Putamen (tissue), 1 donor: Measurements from ENCODE around the gene C19orf38.

ENCODE experiments used
- DNase-seq: peaks from one replicate; pipeline ENCODE4 v3.0.0-alpha.2; 2016; ENCODE audit warnings: low spot score

Gene C19orf38, protein sequence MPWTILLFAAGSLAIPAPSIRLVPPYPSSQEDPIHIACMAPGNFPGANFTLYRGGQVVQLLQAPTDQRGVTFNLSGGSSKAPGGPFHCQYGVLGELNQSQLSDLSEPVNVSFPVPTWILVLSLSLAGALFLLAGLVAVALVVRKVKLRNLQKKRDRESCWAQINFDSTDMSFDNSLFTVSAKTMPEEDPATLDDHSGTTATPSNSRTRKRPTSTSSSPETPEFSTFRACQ

DNA sequence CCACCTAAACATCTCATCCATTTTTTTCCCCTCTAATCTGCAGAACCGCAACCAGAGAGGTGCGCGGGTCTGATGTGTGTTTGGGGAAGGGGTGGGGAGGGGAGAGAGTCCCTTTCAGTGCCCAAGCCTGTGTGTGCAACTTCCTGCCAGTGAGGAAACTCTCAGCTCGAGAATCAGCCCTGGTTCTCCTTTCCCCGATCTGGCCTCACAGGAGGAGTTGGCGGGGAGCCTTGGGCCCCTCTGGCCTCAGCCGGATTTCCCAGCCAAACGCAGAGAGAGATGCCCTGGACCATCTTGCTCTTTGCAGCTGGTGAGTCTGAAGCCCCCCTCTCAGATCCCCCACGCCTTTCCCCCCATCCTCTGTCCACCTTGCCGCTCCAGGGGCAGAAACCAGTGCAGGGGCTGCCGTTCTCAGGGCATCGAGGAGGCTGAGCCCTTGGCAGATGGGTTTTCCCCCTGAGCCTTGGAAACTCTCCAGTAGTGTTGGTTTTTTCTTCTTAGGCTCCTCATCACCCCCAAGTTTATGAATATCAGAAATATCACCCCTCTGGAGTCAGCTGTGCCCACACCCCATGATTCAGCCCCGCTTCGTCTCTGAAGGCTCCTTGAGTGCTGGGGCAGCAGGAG is at the start of gene C19orf38:
C19orf38 (plus strand) TSS at position 186 of the 627 bp plus-strand sequence; CDS start at position 280, 94 bp downstream.
- no peak for DNase-seq

DNA sequence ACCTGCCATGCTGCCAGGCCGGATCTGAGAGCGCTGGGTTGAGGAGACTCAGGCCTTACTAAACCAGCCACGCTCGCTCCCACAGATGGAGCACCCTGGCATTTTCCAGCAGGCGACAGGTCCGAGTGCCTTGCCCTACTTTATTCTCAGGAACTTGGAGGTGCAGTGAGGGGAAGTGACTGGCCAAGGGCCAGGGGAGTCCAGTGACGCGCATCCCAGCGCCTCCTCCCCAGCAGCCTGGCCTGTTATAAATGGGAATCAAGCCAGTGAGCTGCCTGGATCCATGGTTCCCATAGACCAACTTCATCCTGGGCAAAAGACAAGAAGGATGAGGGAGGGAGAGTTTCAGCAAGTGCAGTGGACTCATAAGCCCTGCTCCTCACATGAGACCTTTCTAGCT is 47.7 kb upstream of the C19orf38 start:
- peak; percentile 17 for DNase-seq

DNA sequence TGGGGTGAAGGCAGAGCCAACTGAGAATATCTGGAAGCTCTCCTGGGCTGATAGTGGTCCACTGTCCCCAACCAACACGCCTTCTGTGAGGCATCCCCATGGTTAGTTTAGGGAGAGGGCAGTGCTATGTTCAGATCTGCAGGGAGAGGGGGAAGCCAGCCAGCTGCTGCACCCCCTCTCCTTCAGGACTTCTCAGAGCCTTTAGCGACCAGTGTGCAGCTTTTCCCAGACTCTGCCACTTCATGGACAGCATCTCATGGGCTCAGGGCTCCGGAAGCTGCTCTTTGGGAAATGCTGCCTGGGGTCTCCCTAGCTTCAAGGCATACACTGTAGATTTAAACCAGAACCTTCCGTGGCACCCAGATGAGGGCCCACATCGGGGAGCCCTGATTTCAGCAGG is 45.7 kb upstream of the C19orf38 start:
- no peak for DNase-seq

DNA sequence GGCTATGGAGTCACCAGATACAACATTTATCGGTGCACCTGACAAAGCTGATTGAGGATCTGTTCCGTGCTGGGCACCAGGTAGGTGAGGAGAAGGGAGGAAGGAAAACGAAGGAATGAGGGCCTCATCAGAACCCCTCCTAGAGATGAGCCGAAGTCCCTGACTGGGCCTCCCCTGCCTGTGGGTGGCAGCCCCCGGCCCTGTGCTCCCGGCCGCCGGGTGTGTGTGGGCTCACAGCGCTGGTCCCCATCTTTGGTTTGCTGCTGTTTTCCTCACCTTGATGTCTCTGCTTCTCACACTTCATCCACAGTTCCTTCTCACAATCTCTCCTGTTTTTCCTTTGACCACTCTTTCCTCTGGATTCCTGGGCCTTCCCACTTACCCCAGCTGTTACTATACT is 45.0 kb upstream of the C19orf38 start:
- DNase-seq: no peak

DNA sequence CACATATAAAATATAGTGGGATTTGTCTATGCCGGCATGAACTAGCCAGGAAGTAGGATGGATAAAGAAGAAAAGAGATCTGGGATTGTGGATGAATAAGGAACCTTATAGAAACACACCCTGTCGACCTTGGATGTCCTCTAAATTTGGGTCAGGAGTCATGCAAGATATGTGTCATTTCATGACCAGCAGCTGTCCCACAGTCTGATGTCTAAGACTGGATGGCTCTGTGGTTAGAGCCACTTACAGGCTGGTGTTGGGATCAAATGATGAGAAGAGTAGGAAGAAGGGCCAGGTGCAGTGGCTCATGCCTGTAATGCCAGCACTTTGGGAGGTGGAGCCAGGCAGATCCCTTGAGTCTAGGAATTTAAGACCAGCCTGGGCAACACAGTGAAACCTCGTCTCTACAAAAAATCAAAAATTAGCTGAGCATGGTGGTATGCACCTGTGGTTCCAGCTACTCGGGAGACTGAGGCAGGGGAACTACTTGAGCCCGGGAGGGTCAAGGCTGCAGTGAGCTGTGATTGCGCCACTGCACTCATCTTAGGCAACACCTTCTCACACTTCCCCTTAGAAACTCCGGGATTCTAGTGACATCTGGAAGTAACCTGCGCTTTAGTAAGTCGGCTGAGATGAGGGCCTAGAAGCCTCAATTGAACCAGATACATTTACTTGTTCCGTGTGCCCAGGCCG is 43.0 kb upstream of the C19orf38 start:
- no peak for DNase-seq

DNA sequence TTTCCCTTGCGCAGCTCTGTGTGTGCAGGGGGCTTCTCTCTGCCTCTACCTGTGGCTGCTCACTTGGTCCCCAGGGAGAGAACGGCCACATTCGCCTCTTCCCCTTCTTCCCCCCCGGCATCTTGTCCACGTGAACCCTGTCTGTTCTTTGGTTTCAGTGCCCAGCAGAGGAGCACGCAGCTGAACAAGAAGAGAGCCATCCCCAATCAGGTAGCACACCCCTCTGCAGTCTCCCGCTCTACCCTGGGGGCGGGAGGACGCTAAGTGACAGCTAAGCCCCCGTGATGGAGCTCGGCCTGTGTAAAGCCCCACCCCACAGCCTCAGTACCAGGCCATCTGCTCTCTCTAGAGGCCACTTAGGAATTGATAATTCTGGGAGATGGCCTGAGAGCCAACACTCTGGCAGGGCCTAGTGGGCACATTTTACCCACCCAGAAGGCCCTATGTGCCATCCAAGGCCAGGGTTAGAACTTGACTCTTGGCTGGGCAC is 42.4 kb upstream of the C19orf38 start:
- no peak for DNase-seq

DNA sequence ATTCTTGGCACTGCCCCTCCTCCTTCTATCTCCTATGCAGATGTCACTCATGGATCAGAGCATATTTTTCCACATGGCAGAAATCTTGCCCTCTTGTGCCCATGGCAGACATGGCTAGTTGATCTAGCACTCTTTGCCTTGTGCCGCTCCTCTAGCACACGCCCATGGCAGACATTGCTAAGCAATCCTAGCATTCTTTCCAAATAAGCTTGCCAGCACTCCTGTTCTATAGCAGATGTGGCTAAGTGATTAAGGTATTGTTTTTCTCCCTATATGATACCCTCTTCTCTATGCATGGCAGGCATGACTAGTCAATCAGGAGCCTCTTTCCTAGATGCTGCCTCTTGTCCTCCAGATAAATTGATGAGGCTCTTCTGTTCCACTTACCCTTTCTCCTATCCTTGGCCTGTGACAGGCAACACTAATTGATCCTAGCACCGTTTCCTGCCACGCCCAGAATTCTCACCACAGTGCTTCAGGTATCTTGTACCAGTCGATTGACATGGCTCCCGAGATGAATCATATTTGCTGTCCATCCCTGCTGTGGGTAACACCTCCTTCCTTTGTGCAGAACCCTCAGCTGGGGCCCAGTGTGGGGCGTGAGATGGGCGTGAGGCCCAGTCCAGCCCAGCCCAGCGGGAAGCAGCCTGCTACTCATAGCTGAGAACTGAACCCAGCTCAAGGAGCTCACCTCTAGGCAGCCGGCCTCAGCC is 39.1 kb upstream of the C19orf38 start:
- no peak for DNase-seq

DNA sequence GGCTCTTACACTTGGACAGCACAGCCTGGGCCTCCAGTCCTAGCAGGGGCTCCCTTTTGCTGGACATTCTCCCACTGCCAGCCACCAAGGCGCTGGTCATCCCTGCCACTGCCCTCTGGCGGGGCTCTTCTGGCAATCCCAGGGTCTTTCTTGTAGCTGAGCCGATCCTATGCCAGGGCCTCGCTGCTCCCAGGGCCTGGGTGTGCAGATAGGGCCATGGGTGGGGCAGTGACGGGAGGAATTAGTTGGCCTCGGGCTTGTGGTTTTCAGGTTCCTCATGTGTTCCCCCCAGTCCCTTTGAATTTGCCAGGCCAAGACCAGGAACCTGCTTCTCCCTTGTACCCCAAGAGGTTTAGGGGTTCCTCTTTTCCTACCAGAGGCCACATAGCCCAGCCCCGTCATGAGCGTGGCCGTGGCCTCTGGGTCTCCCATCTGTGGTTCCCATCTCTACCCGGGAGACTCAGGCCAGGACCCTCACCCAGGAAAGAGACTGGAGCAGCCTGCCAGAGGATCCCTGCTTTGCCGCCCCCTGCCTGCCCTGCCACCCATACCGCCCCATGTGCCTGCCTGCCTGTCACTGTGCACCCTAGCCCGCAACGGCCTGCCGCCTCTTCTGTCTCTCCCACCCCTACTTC is 38.4 kb upstream of the C19orf38 start:
- DNase-seq: no peak

DNA sequence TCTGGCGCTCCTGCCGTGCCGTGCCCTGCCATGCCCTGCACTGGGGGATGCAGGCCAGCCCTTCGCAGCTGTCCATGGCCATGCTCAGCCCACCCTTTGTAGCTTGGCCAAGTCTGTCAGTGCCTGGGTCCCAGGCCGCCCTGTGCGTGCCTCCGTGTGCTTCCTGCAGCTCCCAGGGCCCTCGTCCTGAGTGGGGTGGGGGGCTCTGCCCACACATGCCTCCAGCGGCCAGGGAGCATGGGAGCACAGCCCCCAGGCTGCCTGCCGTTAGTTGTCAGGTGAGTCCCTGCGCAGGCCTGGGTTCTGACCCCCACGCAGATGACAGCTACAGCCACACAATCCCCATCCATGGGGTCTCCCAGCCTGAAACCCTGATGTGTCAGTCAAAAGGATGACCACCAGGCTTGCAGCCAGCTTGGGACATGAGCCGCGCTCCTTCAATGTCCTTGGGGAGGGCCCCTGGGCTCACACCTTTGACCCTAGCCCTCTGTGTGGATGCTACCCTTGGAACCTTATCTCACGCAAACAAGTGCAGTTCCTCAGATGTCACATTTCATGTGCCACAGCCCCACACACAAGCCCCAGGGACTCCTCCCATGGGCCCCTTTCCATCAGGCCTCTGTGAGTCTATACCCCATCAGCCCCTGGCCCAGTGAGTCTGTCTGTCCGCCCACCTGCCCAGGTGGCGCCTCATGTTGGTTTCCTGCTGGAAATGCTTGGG is 36.7 kb upstream of the C19orf38 start:
- DNase-seq: no peak

DNA sequence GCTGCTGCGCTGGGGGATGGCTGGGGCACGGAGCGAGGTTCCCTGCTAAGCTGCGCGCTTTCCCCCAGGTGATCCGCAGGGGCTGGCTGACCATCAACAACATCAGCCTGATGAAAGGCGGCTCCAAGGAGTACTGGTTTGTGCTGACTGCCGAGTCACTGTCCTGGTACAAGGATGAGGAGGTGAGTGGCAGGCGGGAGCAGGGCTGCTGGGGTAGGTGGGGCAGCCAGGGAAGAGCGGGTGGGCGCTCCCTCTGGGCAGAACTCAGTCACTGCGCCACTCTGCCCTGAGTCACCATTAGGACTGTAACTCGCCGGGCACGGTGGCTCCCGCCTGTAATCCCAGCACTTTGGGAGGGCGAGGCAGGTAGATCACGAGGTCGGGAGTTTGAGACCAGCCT is 36.0 kb upstream of the C19orf38 start:
- no peak for DNase-seq

DNA sequence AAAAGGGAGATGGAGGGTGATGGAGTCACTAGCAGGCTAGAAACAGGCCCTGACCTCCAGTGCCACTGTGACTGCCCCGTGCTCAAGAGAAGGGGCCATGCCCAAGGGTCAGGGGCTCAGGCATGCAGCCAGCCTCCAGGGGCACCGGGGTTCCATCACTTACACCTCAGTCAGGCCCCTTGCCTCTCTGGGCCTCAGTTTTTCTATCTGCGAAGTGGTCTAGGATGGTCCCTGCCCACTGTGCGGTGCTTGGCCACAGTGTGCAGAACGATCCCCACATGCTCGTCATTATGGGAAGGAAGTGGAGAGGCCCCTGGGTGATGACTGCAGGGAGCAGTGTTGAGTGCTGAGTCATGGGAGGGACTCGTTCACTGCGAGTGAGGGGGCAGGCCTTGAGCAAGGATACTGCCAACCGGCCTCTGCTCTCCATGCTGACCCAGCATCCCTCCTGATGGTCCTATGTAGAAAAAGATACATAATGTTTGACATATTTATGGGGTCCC is 35.3 kb upstream of the C19orf38 start:
- DNase-seq: no peak

DNA sequence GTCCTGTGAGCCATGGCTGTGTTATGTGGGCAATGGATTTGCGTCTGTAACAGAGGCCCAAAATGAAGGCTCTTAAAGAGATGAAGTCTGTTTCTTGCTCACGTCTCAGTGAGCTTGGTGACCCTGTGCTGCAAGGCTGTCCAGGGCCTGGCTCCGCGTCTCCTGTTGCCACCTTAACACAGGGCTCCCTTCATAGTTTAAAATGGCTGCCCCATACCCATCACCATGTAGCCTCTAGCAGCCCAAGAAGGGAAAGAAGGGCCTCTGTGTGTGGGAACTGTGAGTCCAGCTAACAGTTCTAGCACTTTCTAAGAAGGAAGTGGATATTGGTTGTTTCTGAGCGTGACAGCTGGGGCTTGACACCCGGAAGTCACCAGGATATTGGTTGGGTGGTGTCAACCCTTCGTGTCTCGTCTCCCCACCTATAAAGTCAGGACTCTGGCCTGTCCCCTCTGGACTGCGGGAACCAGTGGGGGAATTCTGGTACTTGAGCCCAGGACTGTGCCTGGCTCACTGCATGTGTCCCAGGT is 33.1 kb upstream of the C19orf38 start:
- DNase-seq: no peak

DNA sequence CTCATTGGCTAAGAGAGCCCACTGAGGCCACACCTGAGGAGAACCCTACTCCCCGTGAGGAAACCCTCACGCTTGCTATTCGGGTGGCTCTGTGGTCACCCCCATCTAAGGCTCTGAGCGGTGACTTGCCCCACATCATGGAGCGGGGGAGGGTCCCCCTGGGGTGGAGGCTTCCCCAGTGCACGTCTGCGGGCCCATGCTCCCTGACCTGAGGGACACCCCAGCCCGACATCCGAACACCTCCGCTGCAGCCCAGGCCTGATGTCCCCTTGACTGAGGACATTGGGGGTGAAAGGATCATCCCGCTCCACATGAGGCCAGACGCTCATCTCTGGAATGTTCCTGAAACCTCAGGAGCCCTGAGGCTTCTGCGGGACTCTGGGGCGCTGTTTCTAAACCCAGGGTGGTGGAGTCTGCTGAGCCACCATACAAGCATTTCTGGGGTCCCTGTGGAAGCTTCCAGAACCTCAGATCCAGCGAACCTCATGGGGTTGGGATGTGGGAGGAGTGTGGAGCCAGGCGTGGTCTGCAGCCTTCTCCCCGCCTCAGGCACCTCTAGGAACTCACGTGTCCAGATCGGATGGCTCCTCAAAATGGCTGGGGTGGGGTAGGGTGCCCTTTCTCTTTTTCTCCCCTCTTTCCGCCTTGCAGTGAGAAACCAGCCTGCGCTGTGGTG is 32.1 kb upstream of the C19orf38 start:
- no peak for DNase-seq

DNA sequence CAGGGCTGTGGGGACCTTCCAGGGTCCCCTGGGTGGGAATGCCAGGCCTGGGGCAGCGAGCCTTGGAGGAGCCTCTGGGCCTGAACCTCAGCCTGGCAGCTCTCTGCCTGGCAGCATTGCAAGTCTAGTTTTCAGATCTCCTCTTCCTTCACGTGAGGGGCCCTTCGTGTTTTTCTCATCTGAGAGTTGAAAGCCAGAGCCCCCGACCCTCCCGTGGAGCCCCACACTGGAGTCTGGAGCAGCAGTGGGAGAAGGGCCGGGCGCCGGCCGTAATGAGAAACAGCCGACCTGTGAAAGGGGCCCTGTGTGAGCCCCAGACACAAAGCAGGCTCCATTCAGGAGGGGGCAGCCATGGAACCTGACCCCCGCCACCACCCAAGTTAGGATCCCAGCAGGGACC is 31.5 kb upstream of the C19orf38 start:
- DNase-seq: no peak

DNA sequence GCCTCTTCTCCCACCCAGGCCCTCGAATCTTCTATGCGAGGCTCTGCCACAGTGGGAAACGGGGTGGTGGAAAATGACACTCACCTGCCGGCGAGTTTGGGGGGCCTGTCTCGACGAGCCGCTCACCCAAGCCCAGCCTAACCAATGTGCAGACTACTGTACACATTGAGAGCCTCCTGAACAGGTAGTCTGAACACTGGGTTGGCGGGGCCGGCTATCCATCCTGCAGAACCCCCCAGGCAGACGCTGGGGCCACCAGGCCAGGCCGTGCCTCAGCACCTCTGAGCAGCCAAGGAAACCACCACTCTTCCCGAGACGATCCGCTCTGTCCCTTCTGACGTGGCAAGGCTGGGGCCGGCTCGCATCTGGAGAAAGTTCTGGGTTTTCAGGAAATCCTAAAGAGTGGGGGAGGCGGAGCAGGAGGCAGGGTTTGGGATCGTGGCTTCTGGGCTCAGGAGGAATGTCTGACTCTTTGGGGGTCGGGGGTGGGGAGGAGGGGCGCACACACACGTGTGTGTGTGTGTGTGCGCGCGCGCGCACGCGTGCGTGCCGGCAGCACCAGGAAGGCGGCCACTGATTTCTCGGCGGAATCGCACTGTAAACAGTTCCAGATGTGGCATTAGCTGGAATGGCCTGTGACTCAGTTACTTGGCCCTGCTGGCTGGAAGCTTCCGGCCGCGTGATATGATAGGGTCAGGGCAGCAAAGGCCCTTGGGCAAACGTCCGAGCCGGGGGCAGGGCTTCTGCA is 30.8 kb upstream of the C19orf38 start:
- DNase-seq: no peak

DNA sequence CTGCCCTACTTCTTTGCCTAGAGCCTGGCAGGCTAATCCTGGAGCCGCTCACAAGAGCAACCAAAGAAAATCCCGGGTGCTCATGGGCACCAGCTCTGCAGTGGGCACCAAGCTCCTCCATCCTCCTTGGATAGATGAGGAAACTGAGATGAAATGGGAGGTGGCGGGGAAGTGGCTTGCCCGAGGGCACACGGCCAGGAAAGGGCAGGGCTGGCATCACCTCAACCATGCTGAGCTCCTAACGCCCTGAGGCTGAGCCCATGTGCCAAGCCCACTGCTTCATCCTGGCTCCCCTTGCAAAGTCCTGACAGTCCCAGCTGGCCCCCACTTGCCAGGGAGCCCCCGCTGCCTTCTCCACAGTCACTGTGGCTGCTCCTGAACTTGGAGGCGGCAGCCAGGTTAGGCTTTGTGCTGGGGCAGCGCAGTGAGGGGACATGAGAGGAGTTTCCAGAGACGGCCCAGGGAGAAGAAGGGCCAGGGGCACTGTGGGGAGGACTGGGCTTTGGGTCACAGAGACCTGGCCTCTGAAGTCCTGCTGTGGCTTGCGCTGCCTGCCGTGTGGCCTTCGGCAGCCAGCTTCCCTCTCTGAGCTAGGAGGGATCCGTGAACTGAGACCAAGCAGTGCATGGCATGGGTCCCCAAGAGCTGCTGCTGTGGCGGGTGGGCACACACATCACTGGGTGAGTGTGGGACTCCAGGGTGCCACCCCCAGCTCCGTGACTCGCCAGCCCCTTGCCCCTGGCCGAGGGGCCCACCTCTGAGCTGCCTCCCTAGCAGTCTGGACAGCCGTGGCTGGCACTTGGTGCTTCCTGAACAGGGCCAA is 29.7 kb upstream of the C19orf38 start:
- no peak for DNase-seq

DNA sequence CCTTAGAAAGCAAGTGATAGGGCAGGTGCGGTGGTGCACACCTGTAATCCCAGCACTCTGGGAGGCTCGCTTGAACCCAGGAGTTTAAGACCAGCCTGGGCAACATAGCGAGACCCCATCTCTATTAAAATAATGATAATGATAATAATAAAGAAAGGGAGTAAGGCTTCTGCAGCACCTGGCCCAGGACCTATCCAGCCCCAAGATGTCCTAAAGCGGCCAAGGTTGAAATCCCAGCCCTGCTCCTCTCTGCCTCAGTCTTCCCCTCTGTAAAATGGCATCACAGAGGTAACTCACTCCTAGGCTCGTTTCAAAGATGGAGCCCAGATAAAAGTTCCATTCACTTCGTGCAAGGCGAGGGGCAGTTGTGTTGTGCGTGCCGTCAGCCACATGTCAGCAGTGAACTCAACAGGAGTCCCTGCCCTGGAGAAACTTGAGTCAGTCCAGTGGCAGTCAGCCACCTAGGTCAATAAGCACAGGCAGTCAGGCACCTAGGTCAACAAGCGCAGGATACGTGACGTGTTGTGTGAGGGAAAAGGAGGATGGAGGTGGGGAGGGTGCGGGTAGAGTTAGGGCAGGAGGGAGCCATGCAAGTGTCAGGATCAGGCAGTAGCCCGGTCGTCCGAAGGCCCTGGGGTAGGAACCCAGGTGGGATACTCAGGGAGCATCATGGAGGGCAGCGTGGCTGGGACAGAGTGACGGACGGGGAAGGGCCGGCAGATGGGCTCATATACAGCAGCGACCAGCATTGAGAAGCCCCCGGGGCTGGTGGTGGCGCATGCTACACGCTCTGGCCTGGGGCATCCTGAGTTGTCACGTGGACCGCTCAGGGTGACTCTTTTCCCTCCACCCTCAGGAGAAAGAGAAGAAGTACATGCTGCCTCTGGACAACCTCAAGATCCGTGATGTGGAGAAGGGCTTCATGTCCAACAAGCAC is 28.8 kb upstream of the C19orf38 start:
- DNase-seq: no peak

DNA sequence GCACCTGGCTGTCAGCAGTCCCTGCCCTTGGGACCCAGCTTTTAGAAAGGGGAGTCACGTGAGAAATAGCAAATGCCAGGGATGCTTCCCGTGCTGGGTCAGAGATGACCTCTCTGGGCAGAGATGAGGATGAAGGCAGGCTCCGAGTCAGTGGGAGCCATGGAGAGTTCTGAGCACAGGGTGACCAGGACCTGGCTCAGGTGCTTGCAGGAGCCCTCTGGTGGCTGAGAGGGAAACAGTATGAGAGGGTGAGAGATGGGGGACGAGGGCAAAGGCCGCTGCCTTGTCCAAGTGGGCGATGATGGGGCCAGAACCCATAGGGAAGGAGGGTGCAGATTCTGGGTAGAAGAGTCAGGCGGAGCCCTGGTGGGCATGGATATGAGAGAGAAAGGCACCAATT is 28.0 kb upstream of the C19orf38 start:
- DNase-seq: no peak
